Measurements from ENCODE around the gene HTRA1. TPM values are rescaled to one million over a fixed set of nuclear protein-coding genes. Genes with fewer than 3 reads are reported as not detected.
A peak's percentile ranks its signal among the peaks of the same experiment; 100 is the strongest.

Gene HTRA1
- total and polyA plus RNA-seq, 2 of the 4 experiments (the other 2 are of a cell fraction) = 28.5 to 108 TPM

DNA sequence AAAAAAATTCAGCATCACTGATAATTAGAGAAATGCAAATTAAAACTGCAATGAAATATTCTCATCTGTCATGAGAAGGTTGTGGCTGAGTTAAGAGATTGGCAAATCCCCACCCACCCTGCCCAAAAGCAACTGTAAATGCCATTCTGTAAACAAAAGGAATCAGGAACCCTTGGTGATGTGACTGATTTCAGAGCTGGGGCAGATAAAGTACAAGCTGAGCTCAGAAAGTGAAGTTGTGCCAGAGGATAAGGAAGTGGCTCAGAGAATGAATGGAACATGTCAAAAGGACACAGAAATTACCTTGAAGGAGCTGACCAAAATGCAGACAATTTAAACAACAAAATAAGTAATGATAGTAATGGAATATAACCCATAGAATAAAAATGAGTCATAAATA is 39.6 kb upstream of the HTRA1 start:
- H2AK5ac ChIP-seq (ENCODE audit: low read depth, low read length) = no peak overlapping the region
- intact Hi-C loops (cut with micrococcal nuclease) = loop anchor here (5.0 kb wide), 1 partner anchor 44 kb away; no protein-coding TSS in a partner anchor
- H3K14ac ChIP-seq (replicated peaks; ENCODE audit: low read depth, low read length) = 0 out of 2 replicates have a peak overlapping the region, but pooled peaks have one; percentile 8
- ChIA-PET CTCF (interaction anchor here (0.5 kb wide), 1 partner anchor 291 kb away, joined by 3 read pairs; no protein-coding TSS in a partner anchor), POLR2A (ENCODE audit: unreplicated experiment) (no interaction called here)
- H4K8ac ChIP-seq (ENCODE audit: low read depth in 2 of 2, low read length in 2 of 2) = no peak overlapping the region
- ATAC-seq (ENCODE audit: low read depth) (no peak), DNase-seq (no peak)
- H3K4me3 ChIP-seq (ENCODE audit: insufficient read depth, low read depth, low read length) = no peak overlapping the region
- H3K4ac ChIP-seq (ENCODE audit: low read depth, low read length) = no peak overlapping the region
- no peak overlapping the region for H2BK15ac ChIP-seq (ENCODE audit: low read depth, low read length)
- H3K79me1 ChIP-seq (ENCODE audit: low read depth in 1 of 2, low read length in 2 of 2) = no peaks in the 10 kb centered on the region
- no peaks in the 10 kb centered on the region for H4K20me1 ChIP-seq (ENCODE audit: insufficient read depth, low read length)
- no TSS peak for BruUV-seq (replicated peaks)
- no peak overlapping the region for H3K18ac ChIP-seq (ENCODE audit: low read depth, low read length)
- no peak overlapping the region for H4K91ac ChIP-seq (ENCODE audit: insufficient read depth, low read depth, low read length)
- H4K5ac ChIP-seq (ENCODE audit: low read depth, low read length) = no peak overlapping the region
- H3K9me1 ChIP-seq (ENCODE audit: insufficient read depth, low read length) = peaks cover 5% of the 10 kb centered on the region
- TF ChIP-seq BHLHE40 (IDR thresholded peaks at IDR 0.05; ENCODE audit: low read depth, low read length) (no peak), RFX5 (IDR thresholded peaks at IDR 0.05; ENCODE audit: low read depth, low read length) (no peak), FOS (IDR thresholded peaks at IDR 0.05; ENCODE audit: low read depth, low read length) (no peak), RAD21 (IDR thresholded peaks at IDR 0.05; ENCODE audit: low read length) (no peak), MAFK (IDR thresholded peaks at IDR 0.05; ENCODE audit: low read depth, low read length) (no peak), CEBPB (IDR thresholded peaks at IDR 0.05; ENCODE audit: low read depth, low read length) (no peak), MAZ (IDR thresholded peaks at IDR 0.05; ENCODE audit: borderline replicate concordance, low read depth, low read length) (no peak)
- TF ChIP-seq, protein P1, sequence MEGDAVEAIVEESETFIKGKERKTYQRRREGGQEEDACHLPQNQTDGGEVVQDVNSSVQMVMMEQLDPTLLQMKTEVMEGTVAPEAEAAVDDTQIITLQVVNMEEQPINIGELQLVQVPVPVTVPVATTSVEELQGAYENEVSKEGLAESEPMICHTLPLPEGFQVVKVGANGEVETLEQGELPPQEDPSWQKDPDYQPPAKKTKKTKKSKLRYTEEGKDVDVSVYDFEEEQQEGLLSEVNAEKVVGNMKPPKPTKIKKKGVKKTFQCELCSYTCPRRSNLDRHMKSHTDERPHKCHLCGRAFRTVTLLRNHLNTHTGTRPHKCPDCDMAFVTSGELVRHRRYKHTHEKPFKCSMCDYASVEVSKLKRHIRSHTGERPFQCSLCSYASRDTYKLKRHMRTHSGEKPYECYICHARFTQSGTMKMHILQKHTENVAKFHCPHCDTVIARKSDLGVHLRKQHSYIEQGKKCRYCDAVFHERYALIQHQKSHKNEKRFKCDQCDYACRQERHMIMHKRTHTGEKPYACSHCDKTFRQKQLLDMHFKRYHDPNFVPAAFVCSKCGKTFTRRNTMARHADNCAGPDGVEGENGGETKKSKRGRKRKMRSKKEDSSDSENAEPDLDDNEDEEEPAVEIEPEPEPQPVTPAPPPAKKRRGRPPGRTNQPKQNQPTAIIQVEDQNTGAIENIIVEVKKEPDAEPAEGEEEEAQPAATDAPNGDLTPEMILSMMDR (conservative IDR thresholded peaks at IDR 0.05; ENCODE audit: low read depth, low read length) = no peak
- TF ChIP-seq, protein P2, sequence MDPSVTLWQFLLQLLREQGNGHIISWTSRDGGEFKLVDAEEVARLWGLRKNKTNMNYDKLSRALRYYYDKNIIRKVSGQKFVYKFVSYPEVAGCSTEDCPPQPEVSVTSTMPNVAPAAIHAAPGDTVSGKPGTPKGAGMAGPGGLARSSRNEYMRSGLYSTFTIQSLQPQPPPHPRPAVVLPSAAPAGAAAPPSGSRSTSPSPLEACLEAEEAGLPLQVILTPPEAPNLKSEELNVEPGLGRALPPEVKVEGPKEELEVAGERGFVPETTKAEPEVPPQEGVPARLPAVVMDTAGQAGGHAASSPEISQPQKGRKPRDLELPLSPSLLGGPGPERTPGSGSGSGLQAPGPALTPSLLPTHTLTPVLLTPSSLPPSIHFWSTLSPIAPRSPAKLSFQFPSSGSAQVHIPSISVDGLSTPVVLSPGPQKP (IDR thresholded peaks at IDR 0.05; ENCODE audit: borderline replicate concordance, low read depth, low read length) = no peak
- dilution Hi-C loops (cut with HindIII; ENCODE audit: low sequenced_read_pairs, unreplicated experiment) = no loop called here
- peaks cover 4% of the 10 kb centered on the region for H3K4me1 ChIP-seq (ENCODE audit: control insufficient read depth, insufficient read depth, low read length)
- H2BK5ac ChIP-seq (ENCODE audit: low read depth, low read length, poor library complexity, severe bottlenecking) = no peak overlapping the region
- H3K27ac ChIP-seq (ENCODE audit: insufficient read depth, low read length) = no peak overlapping the region
- H3K9me3 ChIP-seq (ENCODE audit: control insufficient read depth, insufficient read depth, low read length) = no peaks in the 10 kb centered on the region
- H3K56ac ChIP-seq (ENCODE audit: extremely low read depth, insufficient read depth, low read length) = no peak overlapping the region
- H2AK9ac ChIP-seq (replicated peaks; ENCODE audit: low read depth, low read length, poor library complexity) = no peak overlapping the region
- no peak overlapping the region for H2BK120ac ChIP-seq (ENCODE audit: low read depth, low read length)
- H3K9ac ChIP-seq (ENCODE audit: low read depth, low read length) = no peak overlapping the region
- no peak overlapping the region for H2AFZ ChIP-seq (replicated peaks; ENCODE audit: low read length, poor library complexity)
- no peaks in the 10 kb centered on the region for H3K27me3 ChIP-seq (ENCODE audit: control insufficient read depth, insufficient read depth, low read length)
- no peak overlapping the region for H2BK20ac ChIP-seq (ENCODE audit: low read depth, low read length)
- no peak overlapping the region for H3K23ac ChIP-seq (ENCODE audit: low read depth, low read length)
- H3K36me3 ChIP-seq (ENCODE audit: control insufficient read depth, insufficient read depth, low read length) = no peaks in the 10 kb centered on the region; the same call in 1 of the 2 replicates
- no peak overlapping the region for H3K4me2 ChIP-seq (ENCODE audit: low read depth, low read length)
- in situ Hi-C loops (cut with MboI; ENCODE audit: low sequenced_read_pairs) = no loop called here

Measured in IMR-90 (cell line).